ENCODE data around the gene LCN10.
"Not testable (repeated sequence)": the region's sequence is repeated elsewhere in the genome, so short reads cannot be mapped to it uniquely, and the experiment has no call there.

LCN10 gene

GRCh38 chr9:136757751-136758140 lies 15.0 kb upstream of the LCN10 start:
- TF ChIP-seq L3MBTL2 (conservative IDR thresholded peaks at IDR 0.05) (no peak), LEF1 (IDR thresholded peaks at IDR 0.05; ENCODE audit: borderline replicate concordance) (no peak), ARNT (IDR thresholded peaks at IDR 0.05) (no peak)
- ChIA-PET POLR2A (interaction anchor here (1.0 to 1.6 kb wide), 2 partner anchors 28 to 30 kb away, joined by 5 to 7 read pairs; no protein-coding TSS in a partner anchor), CTCF (interaction anchor here (0.6 to 1.5 kb wide), 7 partner anchors 9 to 546 kb away, joined by 3 to 6 read pairs (median 4); no protein-coding TSS in a partner anchor)
- DNase-seq (ENCODE audit: extremely low spot score): no peak

DNA sequence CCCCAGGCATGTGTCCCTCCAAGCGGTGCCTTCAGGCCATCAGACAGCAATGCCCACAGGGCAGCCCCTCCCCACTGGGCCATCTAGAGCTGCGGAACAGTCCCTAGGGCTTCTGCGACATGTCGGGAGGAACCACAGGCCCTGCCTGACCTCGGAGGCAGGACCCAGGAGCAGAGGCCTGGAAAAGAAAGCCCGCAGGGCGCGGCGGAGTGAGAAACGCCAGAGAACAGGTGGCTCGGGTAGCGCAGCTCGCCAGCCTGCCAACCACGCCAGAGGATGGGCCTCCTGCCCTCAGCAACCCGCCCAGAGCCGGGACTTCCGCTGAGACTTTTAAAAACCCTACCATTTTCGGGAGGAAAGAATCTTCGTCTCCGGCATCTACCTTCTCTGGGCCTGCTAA lies 14.6 kb upstream of the LCN10 start:
- no peak for TF ChIP-seq FOXM1 (IDR thresholded peaks at IDR 0.05; ENCODE audit: borderline replicate concordance)
- no peak for TF ChIP-seq NFRKB (IDR thresholded peaks at IDR 0.05)
- no peak for TF ChIP-seq LEF1 (IDR thresholded peaks at IDR 0.05; ENCODE audit: borderline replicate concordance)
- TF ChIP-seq ARNT (IDR thresholded peaks at IDR 0.05): no peak
- ChIA-PET POLR2A (interaction anchor here (1.6 kb wide), 1 partner anchor 27 kb away, joined by 7 read pairs; no protein-coding TSS in a partner anchor), CTCF (interaction anchor here (1.0 to 1.5 kb wide), 3 partner anchors 13 to 191 kb away, joined by 3 to 5 read pairs (median 3); no protein-coding TSS in a partner anchor)
- DNase-seq (ENCODE audit: extremely low spot score): no peak

- POLR2A ChIA-PET: no interaction called here
- CTCF ChIA-PET: interaction anchor here (1.5 kb wide), 1 partner anchor 191 kb away, joined by 3 read pairs; no protein-coding TSS in a partner anchor
- DNase-seq (ENCODE audit: extremely low spot score): no peak
- TF ChIP-seq, protein P1, sequence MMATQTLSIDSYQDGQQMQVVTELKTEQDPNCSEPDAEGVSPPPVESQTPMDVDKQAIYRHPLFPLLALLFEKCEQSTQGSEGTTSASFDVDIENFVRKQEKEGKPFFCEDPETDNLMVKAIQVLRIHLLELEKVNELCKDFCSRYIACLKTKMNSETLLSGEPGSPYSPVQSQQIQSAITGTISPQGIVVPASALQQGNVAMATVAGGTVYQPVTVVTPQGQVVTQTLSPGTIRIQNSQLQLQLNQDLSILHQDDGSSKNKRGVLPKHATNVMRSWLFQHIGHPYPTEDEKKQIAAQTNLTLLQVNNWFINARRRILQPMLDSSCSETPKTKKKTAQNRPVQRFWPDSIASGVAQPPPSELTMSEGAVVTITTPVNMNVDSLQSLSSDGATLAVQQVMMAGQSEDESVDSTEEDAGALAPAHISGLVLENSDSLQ (IDR thresholded peaks at IDR 0.05): no peak
- no peak for TF ChIP-seq CTBP1 (IDR thresholded peaks at IDR 0.05; ENCODE audit: borderline replicate concordance)
Measured at GRCh38 chr9:136756836-136757235, 14.1 kb upstream of the LCN10 start.

GRCh38 chr9:136756134-136756438 lies 13.3 kb upstream of the LCN10 start:
- ChIA-PET CTCF (no interaction called here), POLR2A (no interaction called here)
- no peak for DNase-seq (ENCODE audit: extremely low spot score)
- TF ChIP-seq, protein P1 (IDR thresholded peaks at IDR 0.05): no peak
- no peak for TF ChIP-seq FOXA1 (IDR thresholded peaks at IDR 0.05)
- TF ChIP-seq SP1 (IDR thresholded peaks at IDR 0.05): no peak

GRCh38 chr9:136755302-136756133 lies 12.8 kb upstream of the LCN10 start:
- POLR2A ChIA-PET; CTCF ChIA-PET; DNase-seq (ENCODE audit: extremely low spot score): not testable (repeated sequence)

DNA sequence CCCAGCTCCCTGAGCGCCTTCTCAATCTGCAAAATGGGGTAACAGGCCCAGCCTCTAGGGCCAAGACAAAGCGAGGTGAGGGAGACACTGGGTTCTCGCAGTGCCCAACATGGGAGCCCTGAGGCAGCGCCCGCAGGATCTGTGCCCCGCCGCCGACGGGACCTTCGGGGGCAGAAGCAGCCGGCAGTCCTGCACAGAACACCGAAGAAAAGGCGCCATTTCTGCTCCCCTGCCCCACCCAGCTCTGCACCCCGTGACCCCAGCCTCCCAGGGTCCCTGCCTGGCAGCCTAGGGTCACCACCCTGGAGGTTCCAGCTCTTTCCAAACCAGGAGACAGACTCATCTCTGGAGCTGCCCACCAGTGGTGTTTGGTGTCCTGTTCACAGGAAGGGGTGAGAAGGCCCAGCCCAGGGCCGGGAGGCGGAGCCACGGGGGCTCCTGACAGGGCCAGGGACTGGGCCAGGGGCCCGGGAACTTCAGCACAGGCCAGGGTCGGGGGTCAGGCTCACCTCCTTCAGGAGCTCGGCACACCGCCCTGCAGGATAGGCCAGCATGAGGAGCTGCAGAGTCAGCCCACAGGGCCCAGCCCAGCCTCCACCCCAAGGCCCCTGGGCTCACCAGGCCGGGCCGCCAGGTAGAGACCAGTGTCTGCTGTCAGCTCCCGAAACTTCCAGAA lies 12.0 kb upstream of the LCN10 start:
- ChIA-PET POLR2A (no interaction called here), CTCF (no interaction called here)
- TF ChIP-seq CTBP1 (IDR thresholded peaks at IDR 0.05; ENCODE audit: borderline replicate concordance): no peak
- TF ChIP-seq L3MBTL2 (conservative IDR thresholded peaks at IDR 0.05): no peak
- TF ChIP-seq HDGF (IDR thresholded peaks at IDR 0.05; ENCODE audit: borderline replicate concordance): no peak
- TF ChIP-seq NFRKB (IDR thresholded peaks at IDR 0.05): no peak
- no peak for TF ChIP-seq TARDBP (IDR thresholded peaks at IDR 0.05)
- TF ChIP-seq FOXA1 (IDR thresholded peaks at IDR 0.05): no peak
- TF ChIP-seq SUZ12 (IDR thresholded peaks at IDR 0.05): no peak
- TF ChIP-seq FOXK2 (IDR thresholded peaks at IDR 0.05): no peak
- no peak for TF ChIP-seq ZNF384 (IDR thresholded peaks at IDR 0.05)
- TF ChIP-seq BHLHE40 (IDR thresholded peaks at IDR 0.05; ENCODE audit: borderline replicate concordance): no peak
- TF ChIP-seq, protein P1 (IDR thresholded peaks at IDR 0.05): no peak
- no peak for TF ChIP-seq FOXM1 (IDR thresholded peaks at IDR 0.05; ENCODE audit: borderline replicate concordance)
- TF ChIP-seq SP1 (IDR thresholded peaks at IDR 0.05): no peak
- no peak for DNase-seq (ENCODE audit: extremely low spot score)

- POLR2A ChIA-PET: no interaction called here
- no peak for TF ChIP-seq HDGF (IDR thresholded peaks at IDR 0.05; ENCODE audit: borderline replicate concordance)
- TF ChIP-seq ZNF384 (IDR thresholded peaks at IDR 0.05): no peak
- no peak for TF ChIP-seq SUZ12 (IDR thresholded peaks at IDR 0.05)
- TF ChIP-seq SP1 (IDR thresholded peaks at IDR 0.05): no peak
- TF ChIP-seq, protein P1 (IDR thresholded peaks at IDR 0.05): no peak
- TF ChIP-seq CTBP1 (IDR thresholded peaks at IDR 0.05; ENCODE audit: borderline replicate concordance): no peak
- TF ChIP-seq L3MBTL2 (conservative IDR thresholded peaks at IDR 0.05): no peak
- TF ChIP-seq TARDBP (IDR thresholded peaks at IDR 0.05): no peak
- TF ChIP-seq ARNT (IDR thresholded peaks at IDR 0.05): no peak
- TF ChIP-seq FOXK2 (IDR thresholded peaks at IDR 0.05): no peak
- TF ChIP-seq BHLHE40 (IDR thresholded peaks at IDR 0.05; ENCODE audit: borderline replicate concordance): no peak
- no peak for TF ChIP-seq FOXA1 (IDR thresholded peaks at IDR 0.05)
- TF ChIP-seq LEF1 (IDR thresholded peaks at IDR 0.05; ENCODE audit: borderline replicate concordance): no peak
- TF ChIP-seq NFRKB (IDR thresholded peaks at IDR 0.05): no peak
- CTCF ChIA-PET: no interaction called here
- DNase-seq (ENCODE audit: extremely low spot score): no peak
Measured at GRCh38 chr9:136754059-136754572, 11.4 kb upstream of the LCN10 start.

All from HEK293T (cell line).